GM12878 (cell line): ENCODE data around the gene USP47. TPM values are rescaled to one million over a fixed set of nuclear protein-coding genes. Genes with fewer than 3 reads are reported as not detected.

Source experiments
- ATAC-seq: fragments of 200-7000 bp; cut with Tn5 transposase; 3 replicates; pipeline ENCODE4 v1.9.1; 2020; ENCODE audit warnings: mild to moderate bottlenecking, moderate library complexity
- BruUV-seq: library from RNA; stranded (reverse); fragments of 400-500 nt; replicated peaks from 2 replicates; lab custom pipeline; 2021; lab: Mats Ljungman, UMichigan
- CTCF ChIA-PET: fragments of 300-600 bp; sonication (Branson Sonifier 250); formaldehyde crosslinking; extraction: SDS; loops from one replicate; lab custom pipeline; 2021; ENCODE audit warnings: inconsistent platforms; lab: Yijun Ruan, JAX
- POLR2A ChIA-PET: fragments of 350-600 bp; formaldehyde crosslinking; extraction: SDS; loops from one replicate; lab custom pipeline; 2021; ENCODE audit warnings: inconsistent platforms; lab: Charles Lee
- RAD21 ChIA-PET: fragments of 300-600 bp; sonication (Branson Sonifier 250); formaldehyde crosslinking; loops from one replicate; lab custom pipeline; 2023; ENCODE audit warnings: antibody characterized with exemption; ENCODE audit not compliant: unreplicated experiment; lab: Charles Lee
- SMC1A ChIA-PET: fragments of 300-600 bp; sonication (Branson Sonifier 250); formaldehyde crosslinking; loops from one replicate; lab custom pipeline; 2023; ENCODE audit not compliant: unreplicated experiment, uncharacterized antibody; lab: Charles Lee
- DNase-seq: peaks from one replicate; pipeline ENCODE4 v3.0.0-alpha.2; 2011; ENCODE audit warnings: low read depth, low spot score
- FAIRE-seq: peaks from 3 replicates; lab custom pipeline; 2011; peaks lifted over from hg19 to GRCh38; lab: Jason Lieb, UNC
- H2AFZ ChIP-seq: 2 replicates; pipeline ENCODE4 v1.6.0; 2011; ENCODE audit warnings: low read depth, low read length, control low read depth; ENCODE audit not compliant: control insufficient read depth
- H3K27ac ChIP-seq: 2 replicates; pipeline ENCODE4 v1.5.1; 2011; ENCODE audit warnings: control low read depth; ENCODE audit not compliant: control insufficient read depth, insufficient read depth
- H3K27me3 ChIP-seq, 2 experiments: replicated peaks in 1 of 2; 2 replicates each; pipeline versions ENCODE4 v1.6.0 to v1.6.1; 2011; ENCODE audit warnings: low read length in 1 of 2; ENCODE audit not compliant: control insufficient read depth in 2 of 2, insufficient read depth in 2 of 2
- H3K36me3 ChIP-seq, 2 experiments: 2 replicates each; pipeline ENCODE4 v1.5.1; 2011; ENCODE audit warnings: low read length in 1 of 2; ENCODE audit not compliant: control insufficient read depth in 2 of 2, insufficient read depth in 2 of 2
- H3K4me1 ChIP-seq: 2 replicates; pipeline ENCODE4 v1.6.1; 2011; ENCODE audit warnings: mild to moderate bottlenecking, low read length, moderate library complexity, mixed read lengths; ENCODE audit not compliant: control insufficient read depth, insufficient read depth
- H3K4me2 ChIP-seq: 2 replicates; pipeline ENCODE4 v1.6.0; 2011; ENCODE audit warnings: control low read depth; ENCODE audit not compliant: control insufficient read depth, insufficient read depth
- H3K4me3 ChIP-seq: fragments of 200-600 bp; sonication (generic); 2 replicates; pipeline ENCODE4 v1.5.1; 2016
- H3K79me2 ChIP-seq: 2 replicates; pipeline ENCODE4 v1.6.0; 2011; ENCODE audit warnings: low read length; ENCODE audit not compliant: control insufficient read depth, insufficient read depth
- H3K9ac ChIP-seq: 2 replicates; pipeline ENCODE4 v1.8.0; 2011; ENCODE audit warnings: low read length, control low read depth, mixed read lengths; ENCODE audit not compliant: control insufficient read depth, insufficient read depth
- H3K9me3 ChIP-seq: replicated peaks from 3 replicates; pipeline ENCODE4 v1.5.1; 2011; ENCODE audit warnings: mild to moderate bottlenecking, low read length; ENCODE audit not compliant: control insufficient read depth, insufficient read depth
- H4K20me1 ChIP-seq: 2 replicates; pipeline ENCODE4 v1.6.0; 2011; ENCODE audit not compliant: control insufficient read depth, insufficient read depth
- ASH2L ChIP-seq: fragments of 300-600, 200-600 bp; sonication (generic); IDR thresholded peaks from 2 replicates; pipeline ENCODE4 v1.6.1; 2017; ENCODE audit warnings: low read depth, mild to moderate bottlenecking, borderline replicate concordance
- FOXK2 ChIP-seq: fragments of 450-650 bp; IDR thresholded peaks from 2 replicates; pipeline ENCODE4 v1.6.1; 2017; ENCODE audit warnings: mild to moderate bottlenecking, moderate library complexity
- HCFC1 ChIP-seq: fragments of 150-350 bp; IDR thresholded peaks from 2 replicates; pipeline ENCODE4 v1.6.1; 2014; ENCODE audit warnings: low read length
- JUNB ChIP-seq: IDR thresholded peaks from 2 replicates; pipeline ENCODE4 v1.6.1; 2016; ENCODE audit warnings: antibody characterized with exemption, mild to moderate bottlenecking
- RAD21 ChIP-seq: IDR thresholded peaks from 2 replicates; pipeline ENCODE4 v1.6.1; 2011; ENCODE audit warnings: mild to moderate bottlenecking, low read depth, low read length, moderate library complexity; ENCODE audit not compliant: insufficient read depth
- RAD51 ChIP-seq: fragments of 450-650 bp; IDR thresholded peaks from 2 replicates; pipeline ENCODE4 v1.6.1; 2016; ENCODE audit warnings: moderate library complexity, mild to moderate bottlenecking, inconsistent platforms
- RFX5 ChIP-seq: IDR thresholded peaks from 2 replicates; pipeline ENCODE4 v1.6.1; 2011; ENCODE audit warnings: low read depth, low read length, improper control_type of control experiment
- SIN3A ChIP-seq: IDR thresholded peaks from 2 replicates; pipeline ENCODE4 v1.6.1; 2012; ENCODE audit warnings: low read depth, low read length, improper control_type of control experiment
- SP1 ChIP-seq: IDR thresholded peaks from one replicate; pipeline ENCODE4 v1.6.1; 2011; ENCODE audit warnings: low read depth, low read length
- ZZZ3 ChIP-seq: IDR thresholded peaks from 2 replicates; pipeline ENCODE4 v1.6.1; 2011; ENCODE audit warnings: low read depth; ENCODE audit not compliant: control insufficient read depth, insufficient read length
- whole genome bisulfite sequencing: methylation state at CpG from one replicate; pipeline ENCODE4 v1.1.6; 2016; ENCODE audit warnings: low lambda C conversion rate; ENCODE audit not compliant: insufficient replicate concordance, insufficient coverage; ENCODE audit errors: missing lambda C conversion rate; 5-methylcytosine and 5-hydroxymethylcytosine counted together
- in situ Hi-C: fragments of 300-500 bp; cut with MboI; formaldehyde crosslinking; loops from 9 replicates; pipeline ENCODE4 v1.14.3; 2018; ENCODE audit warnings: mixed read lengths
- intact Hi-C: fragments of 100-400 bp; cut with micrococcal nuclease; formaldehyde crosslinking; loops from one replicate; pipeline ENCODE4 v1.14.2; 2022; ENCODE audit not compliant: unreplicated experiment
- polyA plus RNA-seq, 11 experiments: library from polyadenylated mRNA; depleted of rRNA in 4 of 11; unstranded in 6 of 11; stranded (reverse) in 5 of 11; fragments of >200 nt; fragmentation: Nextera tagmentation in 4 of 11; fragmentation: Illumina TruSeq in 1 of 11; extraction: Ambion mirVana in 4 of 11; extraction: Trizol in 1 of 11; gene quantifications; 1 replicate in 1 of 11; 2 replicates in 10 of 11; pipeline versions ENCODE4 v1.2.1 to v1.2.3, GENCODE V29; 2011 to 2016; ENCODE audit warnings: inconsistent platforms in 2 of 11, missing spikeins in 2 of 11, low read depth in 1 of 11
- total RNA-seq, 4 experiments: library from RNA; depleted of rRNA in 3 of 4; stranded (reverse); fragments of >200 nt in 3 of 4; fragmentation: Illumina TruSeq in 1 of 4; extraction: Trizol in 1 of 4; gene quantifications; 2 replicates each; pipeline versions ENCODE4 v1.2.1 to v1.2.3, GENCODE V29; 2013 to 2021
- TF ChIP-seq, protein P1 (sequence below): IDR thresholded peaks from 2 replicates; pipeline ENCODE4 v1.6.1; 2012; ENCODE audit warnings: low read depth, low read length, improper control_type of control experiment
- TF ChIP-seq, protein P2 (sequence below): IDR thresholded peaks from 2 replicates; pipeline ENCODE4 v1.6.1; 2012; ENCODE audit warnings: low read depth, low read length, improper control_type of control experiment
- TF ChIP-seq, protein P3 (sequence below): fragments of 450-650 bp; conservative IDR thresholded peaks from 2 replicates; pipeline ENCODE4 v1.6.1; 2017; ENCODE audit warnings: mild to moderate bottlenecking, moderate library complexity
- TF ChIP-seq, protein P4 (sequence below): fragments of 450-650 bp; formaldehyde crosslinking; IDR thresholded peaks from 2 replicates; pipeline ENCODE4 v1.4.0; 2020; ENCODE audit warnings: mild to moderate bottlenecking, moderate library complexity

USP47 gene
- total and polyA plus RNA-seq, 10 of the 15 experiments (the other 5 are each of a cell fraction or from before 2014, with no cell fraction given), result 13.9 to 54.0 (median 31.6) TPM

DNA sequence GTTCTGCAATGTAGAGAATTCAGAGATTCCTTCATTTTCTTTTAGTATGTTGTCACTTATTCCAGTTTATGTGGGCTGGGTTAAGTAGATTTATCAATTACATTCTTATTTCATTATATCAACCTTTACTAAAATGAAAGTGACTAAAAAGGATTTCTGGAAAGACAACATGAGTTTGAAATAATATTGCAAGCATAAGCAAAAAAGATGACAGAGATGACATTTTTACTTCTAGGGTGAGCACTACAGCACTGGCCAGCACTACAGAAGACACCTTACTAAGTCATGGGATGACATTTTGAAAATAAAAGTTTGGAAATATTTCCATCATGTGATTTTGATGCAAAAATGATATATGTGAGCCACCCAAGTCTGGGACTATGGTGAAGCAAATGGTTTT, 2.1 kb upstream of the USP47 start (continued):
- TF ChIP-seq FOXK2 (no peak), RAD21 (no peak)

DNA sequence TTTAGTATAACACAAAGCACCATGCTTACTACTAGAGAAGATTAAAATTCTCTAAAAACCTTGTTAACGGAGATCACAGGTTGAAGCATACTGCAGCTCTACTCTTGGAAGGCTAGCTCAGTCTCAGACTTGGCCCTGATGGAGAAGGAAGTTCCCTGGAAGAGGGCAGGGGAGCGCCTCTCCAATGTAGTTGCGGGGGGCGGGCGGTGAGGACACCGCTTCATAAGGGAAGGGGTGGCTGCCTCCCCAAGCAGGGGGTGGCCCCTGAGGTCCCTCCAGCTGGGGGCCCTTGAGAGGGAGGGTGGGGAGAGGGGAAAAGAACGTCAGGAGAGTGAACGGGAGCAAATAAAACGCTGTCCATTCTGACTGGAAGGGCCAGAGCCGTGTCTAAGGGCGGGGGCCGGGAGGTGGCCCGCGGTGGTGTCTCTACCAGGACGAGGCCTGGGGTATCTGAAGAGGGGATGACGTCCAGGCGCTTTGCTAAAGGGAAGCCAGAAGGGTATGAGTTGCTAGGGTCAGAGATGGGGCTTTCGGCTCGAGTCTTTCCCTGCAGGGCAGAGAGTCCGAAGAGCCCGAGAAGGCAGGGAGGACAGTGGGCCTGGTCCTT, 553 bp upstream of the USP47 start:
- ChIA-PET POLR2A (interaction anchor here (2.2 kb wide), 1 partner anchor 21 kb away, joined by 7 read pairs; no protein-coding TSS in a partner anchor), CTCF (interaction anchor here (0.8 to 13.4 kb wide), 5 partner anchors 20 to 80 kb away, joined by 3 to 211 read pairs (median 3); no protein-coding TSS in a partner anchor), SMC1A (interaction anchor here (0.6 to 1.3 kb wide), 3 partner anchors 8 to 983 kb away, joined by 3 to 5 read pairs (median 3); partner anchors contain the start of gene ZBED5), RAD21 (interaction anchor here (1.1 to 3.0 kb wide), 3 partner anchors 9 to 1032 kb away, joined by 3 to 18 read pairs (median 5); partner anchors contain the start of gene EIF4G2)
- Histone ChIP-seq H3K27ac (peak overlapping the region; percentile 96), H3K4me1 (peaks cover 2% of the 10 kb centered on the region; the same call in 1 of the 2 replicates), H3K27me3 (no peaks in the 10 kb centered on the region), H3K4me3 (peak overlapping the region; percentile 77), H2AFZ (peak overlapping the region; percentile 99), H3K9me3 (no peaks in the 10 kb centered on the region), H4K20me1 (no peaks in the 10 kb centered on the region), H3K9ac (peak overlapping the region; percentile 97), H3K36me3 (no peaks in the 10 kb centered on the region), H3K4me2 (peak overlapping the region; percentile 84), H3K79me2 (peaks cover 44% of the 10 kb centered on the region)
- ATAC-seq (peak; percentile 58), DNase-seq (no peak), FAIRE-seq (no peak)
- in situ Hi-C loops, result no loop called here
- intact Hi-C loops, result loop anchor here (5.0 to 10.0 kb wide), 2 partner anchors 986 to 1034 kb away; partner anchors contain the start of genes EIF4G2 and ZBED5
- 8% methylated on average over 21 of the region's 21 CpGs for WGBS
- no TSS peak for BruUV-seq
- TF ChIP-seq HCFC1, result no peak
- TF ChIP-seq, protein P1, sequence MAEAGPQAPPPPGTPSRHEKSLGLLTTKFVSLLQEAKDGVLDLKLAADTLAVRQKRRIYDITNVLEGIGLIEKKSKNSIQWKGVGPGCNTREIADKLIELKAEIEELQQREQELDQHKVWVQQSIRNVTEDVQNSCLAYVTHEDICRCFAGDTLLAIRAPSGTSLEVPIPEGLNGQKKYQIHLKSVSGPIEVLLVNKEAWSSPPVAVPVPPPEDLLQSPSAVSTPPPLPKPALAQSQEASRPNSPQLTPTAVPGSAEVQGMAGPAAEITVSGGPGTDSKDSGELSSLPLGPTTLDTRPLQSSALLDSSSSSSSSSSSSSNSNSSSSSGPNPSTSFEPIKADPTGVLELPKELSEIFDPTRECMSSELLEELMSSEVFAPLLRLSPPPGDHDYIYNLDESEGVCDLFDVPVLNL, result no peak
- TF ChIP-seq, protein P2, sequence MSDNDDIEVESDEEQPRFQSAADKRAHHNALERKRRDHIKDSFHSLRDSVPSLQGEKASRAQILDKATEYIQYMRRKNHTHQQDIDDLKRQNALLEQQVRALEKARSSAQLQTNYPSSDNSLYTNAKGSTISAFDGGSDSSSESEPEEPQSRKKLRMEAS, result no peak
- no peak for TF ChIP-seq SIN3A
- TF ChIP-seq ASH2L, result no peak
- no peak for TF ChIP-seq ZZZ3
- TF ChIP-seq, protein P3, sequence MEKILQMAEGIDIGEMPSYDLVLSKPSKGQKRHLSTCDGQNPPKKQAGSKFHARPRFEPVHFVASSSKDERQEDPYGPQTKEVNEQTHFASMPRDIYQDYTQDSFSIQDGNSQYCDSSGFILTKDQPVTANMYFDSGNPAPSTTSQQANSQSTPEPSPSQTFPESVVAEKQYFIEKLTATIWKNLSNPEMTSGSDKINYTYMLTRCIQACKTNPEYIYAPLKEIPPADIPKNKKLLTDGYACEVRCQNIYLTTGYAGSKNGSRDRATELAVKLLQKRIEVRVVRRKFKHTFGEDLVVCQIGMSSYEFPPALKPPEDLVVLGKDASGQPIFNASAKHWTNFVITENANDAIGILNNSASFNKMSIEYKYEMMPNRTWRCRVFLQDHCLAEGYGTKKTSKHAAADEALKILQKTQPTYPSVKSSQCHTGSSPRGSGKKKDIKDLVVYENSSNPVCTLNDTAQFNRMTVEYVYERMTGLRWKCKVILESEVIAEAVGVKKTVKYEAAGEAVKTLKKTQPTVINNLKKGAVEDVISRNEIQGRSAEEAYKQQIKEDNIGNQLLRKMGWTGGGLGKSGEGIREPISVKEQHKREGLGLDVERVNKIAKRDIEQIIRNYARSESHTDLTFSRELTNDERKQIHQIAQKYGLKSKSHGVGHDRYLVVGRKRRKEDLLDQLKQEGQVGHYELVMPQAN, result no peak
- no peak for TF ChIP-seq SP1
- TF ChIP-seq RAD51, result no peak
- no peak for TF ChIP-seq JUNB
- TF ChIP-seq RFX5, result no peak
- TF ChIP-seq, protein P4, sequence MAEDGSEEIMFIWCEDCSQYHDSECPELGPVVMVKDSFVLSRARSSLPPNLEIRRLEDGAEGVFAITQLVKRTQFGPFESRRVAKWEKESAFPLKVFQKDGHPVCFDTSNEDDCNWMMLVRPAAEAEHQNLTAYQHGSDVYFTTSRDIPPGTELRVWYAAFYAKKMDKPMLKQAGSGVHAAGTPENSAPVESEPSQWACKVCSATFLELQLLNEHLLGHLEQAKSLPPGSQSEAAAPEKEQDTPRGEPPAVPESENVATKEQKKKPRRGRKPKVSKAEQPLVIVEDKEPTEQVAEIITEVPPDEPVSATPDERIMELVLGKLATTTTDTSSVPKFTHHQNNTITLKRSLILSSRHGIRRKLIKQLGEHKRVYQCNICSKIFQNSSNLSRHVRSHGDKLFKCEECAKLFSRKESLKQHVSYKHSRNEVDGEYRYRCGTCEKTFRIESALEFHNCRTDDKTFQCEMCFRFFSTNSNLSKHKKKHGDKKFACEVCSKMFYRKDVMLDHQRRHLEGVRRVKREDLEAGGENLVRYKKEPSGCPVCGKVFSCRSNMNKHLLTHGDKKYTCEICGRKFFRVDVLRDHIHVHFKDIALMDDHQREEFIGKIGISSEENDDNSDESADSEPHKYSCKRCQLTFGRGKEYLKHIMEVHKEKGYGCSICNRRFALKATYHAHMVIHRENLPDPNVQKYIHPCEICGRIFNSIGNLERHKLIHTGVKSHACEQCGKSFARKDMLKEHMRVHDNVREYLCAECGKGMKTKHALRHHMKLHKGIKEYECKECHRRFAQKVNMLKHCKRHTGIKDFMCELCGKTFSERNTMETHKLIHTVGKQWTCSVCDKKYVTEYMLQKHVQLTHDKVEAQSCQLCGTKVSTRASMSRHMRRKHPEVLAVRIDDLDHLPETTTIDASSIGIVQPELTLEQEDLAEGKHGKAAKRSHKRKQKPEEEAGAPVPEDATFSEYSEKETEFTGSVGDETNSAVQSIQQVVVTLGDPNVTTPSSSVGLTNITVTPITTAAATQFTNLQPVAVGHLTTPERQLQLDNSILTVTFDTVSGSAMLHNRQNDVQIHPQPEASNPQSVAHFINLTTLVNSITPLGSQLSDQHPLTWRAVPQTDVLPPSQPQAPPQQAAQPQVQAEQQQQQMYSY (CRISPR knock-in tag), result no peak
